HCT116 (cell line): ENCODE results near the gene DBNL. TPM values are rescaled to one million over a fixed set of nuclear protein-coding genes. Genes with fewer than 3 reads are reported as not detected.

Experiments
- ATAC-seq: fragments of 200-7000 bp; cut with Tn5 transposase; 2 replicates; pipeline ENCODE4 v1.9.1; 2020; ENCODE audit warnings: mild to moderate bottlenecking, moderate library complexity
- BruUV-seq: library from RNA; stranded (reverse); fragments of 400-500 nt; replicated peaks from 2 replicates; lab custom pipeline; 2021; lab: Mats Ljungman, UMichigan
- CTCF ChIA-PET: fragments of 300-600 bp; sonication (Branson Sonifier 250); formaldehyde crosslinking; loops from one replicate; lab custom pipeline; 2021; ENCODE audit warnings: antibody characterized with exemption; lab: Charles Lee
- POLR2A ChIA-PET: fragments of 300-600, 350-600 bp; sonication (Branson Sonifier 250); formaldehyde crosslinking; loops from one replicate; lab custom pipeline; 2021; ENCODE audit warnings: antibody characterized with exemption; lab: Charles Lee
- RAD21 ChIA-PET, 2 experiments: fragments of 300-600 bp; sonication (Branson Sonifier 250); formaldehyde crosslinking; loops; one replicate each; lab custom pipeline; 2023; ENCODE audit warnings: low total read pairs in 2 of 2; ENCODE audit not compliant: uncharacterized antibody in 2 of 2, unreplicated experiment in 2 of 2, low non-redundant PET in 1 of 2; lab: Charles Lee
- DNase-seq: peaks from one replicate; pipeline ENCODE4 v3.0.0-alpha.2; 2010; ENCODE audit warnings: low read depth, low spot score
- H2AFZ ChIP-seq: fragments of 200-600 bp; shearing (Covaris generic), sonication (generic); 2 replicates; pipeline ENCODE4 v1.6.1; 2017; ENCODE audit warnings: low read depth, mixed run types, mixed read lengths, antibody characterized with exemption, low read length; ENCODE audit not compliant: poor library complexity, severe bottlenecking
- H3K27ac ChIP-seq: 2 replicates; pipeline ENCODE4 v1.5.1; 2012; ENCODE audit warnings: low read depth, low read length
- H3K27me3 ChIP-seq: fragments of 200-600 bp; sonication (generic); 2 replicates; pipeline ENCODE4 v1.6.1; 2016; ENCODE audit warnings: mixed run types, low read length, mixed read lengths; ENCODE audit not compliant: insufficient read depth
- H3K36me3 ChIP-seq, 2 experiments: fragments of 200-500 bp in 1 of 2; fragments of 200-600 bp in 1 of 2; sonication (Bioruptor generic) in 1 of 2; sonication (generic) in 1 of 2; 2 replicates each; pipeline versions ENCODE4 v1.5.1 to v1.6.1; 2014 to 2016; ENCODE audit warnings: low read length in 2 of 2, inconsistent platforms in 1 of 2, mixed read lengths in 1 of 2, mixed run types in 1 of 2; ENCODE audit not compliant: insufficient read depth in 2 of 2, control insufficient read depth in 1 of 2
- H3K4me1 ChIP-seq, 2 experiments: fragments of 200-600 bp in 1 of 2; sonication (generic) in 1 of 2; 2 replicates each; pipeline versions ENCODE4 v1.5.1 to v1.6.1; 2012 to 2017; ENCODE audit warnings: low read length in 2 of 2, inconsistent platforms in 1 of 2, mild to moderate bottlenecking in 1 of 2, mixed read lengths in 1 of 2, mixed run types in 1 of 2, moderate library complexity in 1 of 2; ENCODE audit not compliant: insufficient read depth in 2 of 2, control insufficient read depth in 1 of 2
- H3K4me2 ChIP-seq: fragments of 200-600 bp; sonication (generic); 2 replicates; pipeline ENCODE4 v1.6.1; 2017; ENCODE audit warnings: mixed run types, low read length, mixed read lengths
- H3K4me3 ChIP-seq, 2 experiments: fragments of 200-600 bp in 1 of 2; sonication (generic) in 1 of 2; replicated peaks in 1 of 2; 2 replicates each; pipeline ENCODE4 v1.5.1; 2011 to 2016; ENCODE audit warnings: low read length in 2 of 2, control low read depth in 1 of 2, low read depth in 1 of 2, mild to moderate bottlenecking in 1 of 2, mixed read lengths in 1 of 2, mixed run types in 1 of 2
- H3K79me2 ChIP-seq: fragments of 200-600 bp; sonication (generic); 2 replicates; pipeline ENCODE4 v1.6.1; 2017; ENCODE audit warnings: mild to moderate bottlenecking, mixed run types, low read length, moderate library complexity, mixed read lengths; ENCODE audit not compliant: insufficient read depth
- H3K9ac ChIP-seq: fragments of 200-600 bp; sonication (generic); 2 replicates; pipeline ENCODE4 v1.6.1; 2016; ENCODE audit warnings: low read length, mixed read lengths
- H3K9me2 ChIP-seq: fragments of 200-600 bp; sonication (generic), shearing (Covaris generic); 2 replicates; pipeline ENCODE4 v1.6.1; 2017; ENCODE audit warnings: mixed run types, mild to moderate bottlenecking, moderate library complexity; ENCODE audit not compliant: insufficient read depth
- H3K9me3 ChIP-seq, 2 experiments: fragments of 200-500 bp in 1 of 2; fragments of 200-600 bp in 1 of 2; sonication (Bioruptor generic) in 1 of 2; sonication (generic) in 1 of 2; 2 replicates each; pipeline ENCODE4 v1.6.1; 2014 to 2017; ENCODE audit warnings: low read length in 2 of 2, mixed read lengths in 2 of 2, inconsistent platforms in 1 of 2, low read depth in 1 of 2, mild to moderate bottlenecking in 1 of 2, mixed run types in 1 of 2, moderate library complexity in 1 of 2; ENCODE audit not compliant: control insufficient read depth in 1 of 2, insufficient read depth in 1 of 2
- H4K20me1 ChIP-seq: fragments of 200-600 bp; sonication (generic), shearing (Covaris generic); 2 replicates; pipeline ENCODE4 v1.6.1; 2017; ENCODE audit warnings: mixed run types, mild to moderate bottlenecking, moderate library complexity; ENCODE audit not compliant: insufficient read depth
- CTCF ChIP-seq, 3 experiments: fragments of 200-600 bp in 1 of 3; sonication (generic) in 1 of 3; IDR thresholded peaks in 2 of 3; conservative IDR thresholded peaks in 1 of 3; 2 replicates each; pipeline ENCODE4 v1.5.1; 2012 to 2017; ENCODE audit warnings: low read depth in 2 of 3, low read length in 2 of 3, antibody characterized with exemption in 1 of 3, borderline replicate concordance in 1 of 3, control low read depth in 1 of 3, mild to moderate bottlenecking in 1 of 3, mixed read lengths in 1 of 3, mixed run types in 1 of 3, moderate library complexity in 1 of 3; ENCODE audit not compliant: insufficient read depth in 1 of 3
- EZH2phosphoT487 ChIP-seq: fragments of 200-600 bp; IDR thresholded peaks from 2 replicates; pipeline ENCODE4 v1.6.1; 2018; ENCODE audit warnings: antibody characterized with exemption, borderline replicate concordance
- SRF ChIP-seq: IDR thresholded peaks from 2 replicates; pipeline ENCODE4 v1.6.1; 2012; ENCODE audit warnings: low read depth
- ZBTB33 ChIP-seq: IDR thresholded peaks from 2 replicates; pipeline ENCODE4 v1.6.1; 2011; ENCODE audit warnings: mild to moderate bottlenecking, low read length, moderate library complexity; ENCODE audit not compliant: insufficient replicate concordance; ENCODE audit errors: extremely low read depth
- intact Hi-C: fragments of 100-400 bp; cut with micrococcal nuclease; formaldehyde crosslinking; loops from 2 replicates; pipeline ENCODE4 v1.10.0; 2022
- total RNA-seq: library from RNA; stranded (reverse); gene quantifications from one replicate; pipeline ENCODE4 v1.2.1, GENCODE V29; 2021; ENCODE audit not compliant: unreplicated experiment
- TF ChIP-seq, protein P1 (sequence below): IDR thresholded peaks from 2 replicates; pipeline ENCODE4 v1.6.1; 2012

DBNL gene
- total RNA-seq, 1 experiment from 2014 or later = 39.4 TPM

DNA sequence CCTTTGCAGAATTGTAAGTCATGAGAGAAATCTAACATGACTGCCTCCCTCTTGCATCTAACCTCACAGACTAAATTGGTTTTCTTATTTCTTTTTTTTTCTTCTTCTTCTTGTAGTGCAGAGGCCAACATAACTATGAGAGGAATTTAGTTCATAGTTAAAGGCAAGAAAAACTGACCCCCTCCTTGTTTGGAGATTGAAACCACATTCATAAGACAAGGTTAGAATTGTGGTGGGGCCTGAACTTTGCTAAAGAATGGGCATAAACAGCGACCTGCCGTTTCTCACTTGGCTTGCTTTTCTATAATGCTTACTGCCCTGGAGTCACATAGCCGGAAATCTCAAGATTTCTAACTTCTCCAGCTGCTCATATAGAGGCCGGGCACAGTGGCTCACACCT, 40.2 kb downstream of the DBNL start:
- H3K27ac ChIP-seq = no peak overlapping the region
- peaks cover 3 to 10% of the 10 kb centered on the region in 2 experiments; a peak in 2 of 4 replicates for H3K36me3 ChIP-seq
- H2AFZ ChIP-seq = no peak overlapping the region
- TF ChIP-seq ZBTB33 (no peak), CTCF (IDR thresholded peaks at IDR 0.05 in 2 of 3, conservative IDR thresholded peaks at IDR 0.05 in 1 of 3; ENCODE audit: borderline replicate concordance in 1 of 3, insufficient read depth in 1 of 3, low read depth in 2 of 3, low read length in 2 of 3) (no peak), SRF (no peak), EZH2phosphoT487 (no peak)
- TF ChIP-seq, protein P1, sequence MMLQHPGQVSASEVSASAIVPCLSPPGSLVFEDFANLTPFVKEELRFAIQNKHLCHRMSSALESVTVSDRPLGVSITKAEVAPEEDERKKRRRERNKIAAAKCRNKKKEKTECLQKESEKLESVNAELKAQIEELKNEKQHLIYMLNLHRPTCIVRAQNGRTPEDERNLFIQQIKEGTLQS = no peak
- no peaks in the 10 kb centered on the region for H3K27me3 ChIP-seq
- BruUV-seq = no TSS peak
- no peaks in the 10 kb centered on the region for H3K9me3 ChIP-seq
- no peaks in the 10 kb centered on the region for H4K20me1 ChIP-seq
- POLR2A ChIA-PET = interaction anchor here (1.1 kb wide), 1 partner anchor 13 kb away, joined by 3 read pairs; no protein-coding TSS in a partner anchor
- no peak overlapping the region for H3K4me3 ChIP-seq
- no peak for ATAC-seq
- intact Hi-C loops = loop anchor here (5.0 kb wide), 2 partner anchors 38 to 223 kb away; partner anchors contain the start of gene POLD2
- H3K4me2 ChIP-seq = no peak overlapping the region
- H3K4me1 ChIP-seq = peaks cover 12 to 40% of the 10 kb centered on the region in 2 experiments
- CTCF ChIA-PET = interaction anchor here (1.3 kb wide), 1 partner anchor 12 kb away, joined by 3 read pairs; no protein-coding TSS in a partner anchor
- H3K79me2 ChIP-seq = peaks cover 14% of the 10 kb centered on the region
- RAD21 ChIA-PET = no interaction called here
- no peak overlapping the region for H3K9ac ChIP-seq
- H3K9me2 ChIP-seq = no peaks in the 10 kb centered on the region
- DNase-seq = no peak
